Activated CD4-positive, alpha-beta T cell treated with anti-CD3 and anti-CD28 coated beads, Interleukin-2, amount 50 U/mL, for 1 hour (primary cell): ENCODE measurements around the gene XRCC1.
"Not testable (repeated sequence)": the region's sequence is repeated elsewhere in the genome, so short reads cannot be mapped to it uniquely, and the experiment has no call there.

Experiments
- DNase-seq: peaks from one replicate; pipeline ENCODE4 v3.0.0-alpha.2; 2020

The XRCC1 gene

GRCh38 chr19:43540381-43540780, 34.9 kb downstream of the XRCC1 start:
- no peak for DNase-seq

- no peak for DNase-seq
Measured at GRCh38 chr19:43538922-43539321, 36.4 kb downstream of the XRCC1 start.

GRCh38 chr19:43534816-43535761, 40.2 kb downstream of the XRCC1 start:
- DNase-seq: no peak

GRCh38 chr19:43534305-43534815, 41.0 kb downstream of the XRCC1 start:
- no peak for DNase-seq

- peak; percentile 91 for DNase-seq
Measured at GRCh38 chr19:43533546-43534304, 41.6 kb downstream of the XRCC1 start.

GRCh38 chr19:43532962-43533545, 42.3 kb downstream of the XRCC1 start, which contains the start of gene ZNF575:
ZNF575 (plus strand) TSS chr19:43533188; CDS start chr19:43534423, 1,235 bp downstream.
- DNase-seq: peak; percentile 77

- no peak for DNase-seq
Measured at GRCh38 chr19:43532571-43532961, 42.8 kb downstream of the XRCC1 start.

- no peak for DNase-seq
Measured at GRCh38 chr19:43527860-43528622, 47.3 kb downstream of the XRCC1 start.

- peak; percentile 62 for DNase-seq
Measured at GRCh38 chr19:43526884-43527859, 48.2 kb downstream of the XRCC1 start, which contains the start of gene ETHE1. ETHE1 (minus strand) TSS chr19:43527201; CDS start chr19:43527177, 24 bp downstream.

- no peak for DNase-seq
Measured at GRCh38 chr19:43525836-43526771, 49.2 kb downstream of the XRCC1 start.

GRCh38 chr19:43524922-43525835, 50.1 kb downstream of the XRCC1 start:
- DNase-seq: no peak

GRCh38 chr19:43523696-43524095, 51.6 kb downstream of the XRCC1 start:
- DNase-seq: not testable (repeated sequence)

- no peak for DNase-seq
Measured at GRCh38 chr19:43522929-43523328, 52.4 kb downstream of the XRCC1 start.

GRCh38 chr19:43519436-43520088, 55.8 kb downstream of the XRCC1 start:
- peak; percentile 82 for DNase-seq

GRCh38 chr19:43518051-43518450, 57.3 kb downstream of the XRCC1 start:
- no peak for DNase-seq

- not testable (repeated sequence) for DNase-seq
Measured at GRCh38 chr19:43512399-43512798, 62.9 kb downstream of the XRCC1 start.

GRCh38 chr19:43511324-43511723, 64.0 kb downstream of the XRCC1 start:
- DNase-seq: no peak

- no peak for DNase-seq
Measured at GRCh38 chr19:43510713-43511112, 64.6 kb downstream of the XRCC1 start.
